NB4 (cell line): ENCODE data around the gene JAZF1.

ENCODE experiments used
- DNase-seq: peaks from one replicate; pipeline ENCODE4 v3.0.0; 2010; ENCODE audit warnings: low read depth
- H3K4me3 ChIP-seq: one replicate; pipeline ENCODE4 v1.5.1; 2011; ENCODE audit warnings: mild to moderate bottlenecking, low read depth, low read length, moderate library complexity
- MYC ChIP-seq: IDR thresholded peaks from 2 replicates; pipeline ENCODE4 v1.6.1; 2011; ENCODE audit warnings: low read depth, low read length
- POLR2A ChIP-seq: IDR thresholded peaks from 2 replicates; pipeline ENCODE4 v1.6.1; 2011; ENCODE audit warnings: mild to moderate bottlenecking; ENCODE audit not compliant: insufficient read length; ENCODE audit errors: extremely low read depth
- TF ChIP-seq, protein P1 (sequence below): IDR thresholded peaks from one replicate; pipeline ENCODE4 v1.5.1; 2012; ENCODE audit warnings: low read depth, low read length
- TF ChIP-seq, protein P2 (sequence below): IDR thresholded peaks from 2 replicates; pipeline ENCODE4 v1.6.1; 2011; ENCODE audit warnings: low read depth, low read length

Gene JAZF1

DNA sequence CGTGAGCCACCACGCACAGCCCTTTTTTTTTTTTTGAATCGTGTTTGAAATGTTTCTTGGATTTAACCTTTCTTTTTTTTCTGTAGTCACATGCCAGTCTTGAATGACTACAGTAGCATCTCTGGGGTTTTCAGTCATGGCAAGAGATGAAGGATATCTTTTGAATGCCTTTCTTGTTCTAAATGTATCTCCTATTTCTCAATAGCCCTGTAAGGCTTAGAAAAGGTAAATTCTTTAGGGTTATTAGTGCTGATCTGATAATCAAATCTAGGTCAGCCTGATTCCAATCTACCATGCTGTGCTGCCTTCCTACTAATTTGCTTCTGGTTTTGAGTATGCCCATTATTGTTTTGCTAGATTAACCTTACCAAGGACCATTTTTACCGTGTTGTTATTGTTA, 370.4 kb downstream of the JAZF1 start:
- DNase-seq, result no peak
- TF ChIP-seq, protein P1, sequence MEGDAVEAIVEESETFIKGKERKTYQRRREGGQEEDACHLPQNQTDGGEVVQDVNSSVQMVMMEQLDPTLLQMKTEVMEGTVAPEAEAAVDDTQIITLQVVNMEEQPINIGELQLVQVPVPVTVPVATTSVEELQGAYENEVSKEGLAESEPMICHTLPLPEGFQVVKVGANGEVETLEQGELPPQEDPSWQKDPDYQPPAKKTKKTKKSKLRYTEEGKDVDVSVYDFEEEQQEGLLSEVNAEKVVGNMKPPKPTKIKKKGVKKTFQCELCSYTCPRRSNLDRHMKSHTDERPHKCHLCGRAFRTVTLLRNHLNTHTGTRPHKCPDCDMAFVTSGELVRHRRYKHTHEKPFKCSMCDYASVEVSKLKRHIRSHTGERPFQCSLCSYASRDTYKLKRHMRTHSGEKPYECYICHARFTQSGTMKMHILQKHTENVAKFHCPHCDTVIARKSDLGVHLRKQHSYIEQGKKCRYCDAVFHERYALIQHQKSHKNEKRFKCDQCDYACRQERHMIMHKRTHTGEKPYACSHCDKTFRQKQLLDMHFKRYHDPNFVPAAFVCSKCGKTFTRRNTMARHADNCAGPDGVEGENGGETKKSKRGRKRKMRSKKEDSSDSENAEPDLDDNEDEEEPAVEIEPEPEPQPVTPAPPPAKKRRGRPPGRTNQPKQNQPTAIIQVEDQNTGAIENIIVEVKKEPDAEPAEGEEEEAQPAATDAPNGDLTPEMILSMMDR, result no peak
- TF ChIP-seq, protein P2, sequence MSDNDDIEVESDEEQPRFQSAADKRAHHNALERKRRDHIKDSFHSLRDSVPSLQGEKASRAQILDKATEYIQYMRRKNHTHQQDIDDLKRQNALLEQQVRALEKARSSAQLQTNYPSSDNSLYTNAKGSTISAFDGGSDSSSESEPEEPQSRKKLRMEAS, result no peak
- TF ChIP-seq POLR2A (no peak), MYC (no peak)

DNA sequence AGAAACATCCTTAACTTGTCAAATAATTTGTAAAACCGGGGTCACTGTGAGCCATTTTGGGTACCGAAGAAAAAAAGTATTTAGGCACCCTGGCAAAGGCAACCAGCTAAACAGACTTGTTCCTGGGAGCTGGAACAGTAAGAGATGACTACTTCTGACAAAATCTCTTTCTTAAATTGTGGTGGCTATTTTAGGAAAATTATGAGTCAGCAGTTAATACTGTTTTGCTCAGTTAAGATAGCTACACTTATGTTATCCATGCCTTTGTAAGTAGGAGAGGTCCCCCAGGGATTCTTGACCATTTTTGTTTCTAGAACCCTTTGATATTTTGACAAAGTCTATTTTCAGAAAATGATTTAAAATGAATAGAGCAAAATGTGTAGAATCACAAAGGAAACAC, 372.0 kb downstream of the JAZF1 start:
- no peak overlapping the region for H3K4me3 ChIP-seq
- TF ChIP-seq, protein P2, result no peak
- TF ChIP-seq POLR2A, result no peak
- peak; percentile 14 for DNase-seq

More for the DNA sequence above, 370.4 kb downstream of the JAZF1 start:
- H3K4me3 ChIP-seq, result no peak overlapping the region

DNA sequence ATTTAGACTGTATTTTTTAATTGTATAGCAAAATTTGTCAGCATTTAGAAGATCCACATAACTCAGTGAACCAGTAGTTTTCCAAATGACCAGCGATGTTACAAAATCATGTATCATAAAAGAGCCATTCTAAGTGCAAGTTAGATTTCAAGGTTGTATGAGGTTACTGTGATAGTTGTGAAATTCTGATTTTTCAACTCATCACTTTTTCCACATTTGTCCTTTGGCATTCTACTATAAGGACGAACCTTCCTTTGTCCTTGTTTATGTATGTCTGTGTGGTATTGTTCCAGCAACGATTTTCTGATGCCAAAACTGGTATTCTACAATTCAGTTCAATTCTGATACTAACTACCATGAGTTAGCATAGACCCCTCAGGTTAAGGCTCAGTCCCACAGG, 376.5 kb downstream of the JAZF1 start:
- DNase-seq, result no peak
- no peak overlapping the region for H3K4me3 ChIP-seq
- no peak for TF ChIP-seq POLR2A
- TF ChIP-seq MYC, result no peak
- TF ChIP-seq, protein P1, result no peak
- TF ChIP-seq, protein P2, result no peak

DNA sequence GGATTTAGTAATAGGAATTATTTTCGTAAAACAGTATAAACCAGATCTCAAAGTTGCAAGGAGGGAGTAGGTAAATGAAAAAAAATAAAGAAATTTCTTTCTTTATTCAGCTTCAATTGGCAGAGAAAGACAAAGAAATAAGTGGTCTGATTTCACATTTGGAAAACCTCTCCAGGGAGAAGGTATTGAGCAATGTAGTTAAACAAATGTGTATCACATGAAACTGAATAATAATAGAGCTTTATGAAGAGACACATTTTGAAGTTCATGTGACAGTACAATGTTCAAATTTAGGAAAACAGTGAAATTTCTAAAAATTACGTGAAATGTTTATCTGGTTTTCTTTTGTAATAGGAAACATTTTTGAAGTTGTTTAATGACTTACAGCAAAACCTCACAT, 377.6 kb downstream of the JAZF1 start:
- DNase-seq, result peak; percentile 34
- TF ChIP-seq, protein P2, result no peak
- TF ChIP-seq MYC (no peak), POLR2A (no peak)
- TF ChIP-seq, protein P1, result no peak

DNA sequence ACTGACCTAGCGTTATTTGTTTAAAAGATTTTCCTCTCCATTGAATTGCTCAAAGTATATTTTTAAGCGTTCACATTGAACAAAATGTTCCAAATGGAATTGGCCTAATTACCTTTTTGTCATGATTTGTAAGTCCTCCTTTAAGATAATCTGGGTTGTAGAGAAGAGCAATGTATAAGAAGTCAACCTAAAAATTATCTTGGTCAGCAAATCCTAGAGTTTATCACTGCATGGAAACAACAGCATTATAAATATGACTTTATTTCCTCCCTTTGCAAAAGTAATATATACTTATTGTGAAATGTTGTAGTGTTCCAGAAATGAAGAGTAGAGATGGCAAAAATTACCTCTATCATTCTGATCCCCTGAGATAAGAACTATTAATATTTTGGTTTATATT, 381.4 kb downstream of the JAZF1 start:
- DNase-seq, result no peak
- TF ChIP-seq, protein P2, result no peak
- no peak for TF ChIP-seq MYC
- TF ChIP-seq, protein P1, result no peak
- no peak for TF ChIP-seq POLR2A
- no peak overlapping the region for H3K4me3 ChIP-seq

More for the DNA sequence above, 377.6 kb downstream of the JAZF1 start:
- H3K4me3 ChIP-seq, result no peak overlapping the region

DNA sequence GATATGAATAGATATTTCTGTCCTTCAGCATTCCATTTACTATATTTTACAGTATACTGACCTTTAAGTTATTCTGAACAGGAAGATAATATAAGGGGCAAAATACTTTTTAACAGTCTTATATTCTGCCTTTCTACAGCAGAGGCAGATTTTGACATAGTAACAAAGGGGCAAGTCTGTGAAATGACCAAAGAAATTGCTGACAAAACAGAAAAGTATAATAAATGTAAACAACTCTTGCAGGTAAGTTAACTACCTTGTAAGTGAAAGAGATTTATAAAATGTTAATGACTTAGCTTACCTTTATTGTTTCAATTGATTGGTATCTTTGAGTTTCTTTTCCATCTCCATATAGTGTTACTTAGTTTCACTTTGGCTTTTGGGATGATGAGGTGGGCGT, 384.6 kb downstream of the JAZF1 start:
- no peak for DNase-seq
- TF ChIP-seq, protein P2, result no peak
- TF ChIP-seq POLR2A (no peak), MYC (no peak)
- TF ChIP-seq, protein P1, result no peak
- H3K4me3 ChIP-seq, result no peak overlapping the region
